WERI-Rb-1 (cell line): ENCODE results near the gene ASCC2.

ENCODE experiments used
- DNase-seq: peaks from one replicate; pipeline ENCODE4 v3.0.0-alpha.2; 2020
- H3K27ac ChIP-seq: fragments of 250-450 bp; sonication (Bioruptor Pico); 2 replicates; pipeline ENCODE4 v1.5.1; 2020; ENCODE audit warnings: mild to moderate bottlenecking, moderate library complexity
- H3K27me3 ChIP-seq: fragments of 250-450 bp; sonication (Bioruptor Pico); 2 replicates; pipeline ENCODE4 v1.5.1; 2021; ENCODE audit warnings: mild to moderate bottlenecking, low read depth, moderate library complexity; ENCODE audit not compliant: insufficient read depth, severe bottlenecking
- H3K36me3 ChIP-seq: fragments of 250-450 bp; sonication (Bioruptor Pico); 2 replicates; pipeline ENCODE4 v1.5.1; 2020; ENCODE audit warnings: mild to moderate bottlenecking, moderate library complexity
- H3K4me3 ChIP-seq: 2 replicates; pipeline ENCODE4 v1.5.1; 2011; ENCODE audit warnings: low read depth, mild to moderate bottlenecking, control low read depth, low read length
- H3K9me3 ChIP-seq: fragments of 250-450 bp; sonication (Bioruptor Pico); 2 replicates; pipeline ENCODE4 v1.5.1; 2021; ENCODE audit warnings: mild to moderate bottlenecking, moderate library complexity; ENCODE audit not compliant: severe bottlenecking
- TF ChIP-seq, protein P1 (sequence below): IDR thresholded peaks from 2 replicates; pipeline ENCODE4 v1.5.1; 2011; ENCODE audit warnings: low read depth, mild to moderate bottlenecking, control low read depth, inconsistent platforms, low read length

Gene ASCC2

GRCh38 chr22:29883045-29883774, 45.1 kb upstream of the ASCC2 start, which contains the start of gene MTMR3:
MTMR3 (plus strand) TSS chr22:29883174; CDS start chr22:29971060, 87,886 bp downstream.
- no peaks in the 10 kb centered on the region; the same call in 1 of the 2 replicates for H3K36me3 ChIP-seq
- TF ChIP-seq, protein P1, sequence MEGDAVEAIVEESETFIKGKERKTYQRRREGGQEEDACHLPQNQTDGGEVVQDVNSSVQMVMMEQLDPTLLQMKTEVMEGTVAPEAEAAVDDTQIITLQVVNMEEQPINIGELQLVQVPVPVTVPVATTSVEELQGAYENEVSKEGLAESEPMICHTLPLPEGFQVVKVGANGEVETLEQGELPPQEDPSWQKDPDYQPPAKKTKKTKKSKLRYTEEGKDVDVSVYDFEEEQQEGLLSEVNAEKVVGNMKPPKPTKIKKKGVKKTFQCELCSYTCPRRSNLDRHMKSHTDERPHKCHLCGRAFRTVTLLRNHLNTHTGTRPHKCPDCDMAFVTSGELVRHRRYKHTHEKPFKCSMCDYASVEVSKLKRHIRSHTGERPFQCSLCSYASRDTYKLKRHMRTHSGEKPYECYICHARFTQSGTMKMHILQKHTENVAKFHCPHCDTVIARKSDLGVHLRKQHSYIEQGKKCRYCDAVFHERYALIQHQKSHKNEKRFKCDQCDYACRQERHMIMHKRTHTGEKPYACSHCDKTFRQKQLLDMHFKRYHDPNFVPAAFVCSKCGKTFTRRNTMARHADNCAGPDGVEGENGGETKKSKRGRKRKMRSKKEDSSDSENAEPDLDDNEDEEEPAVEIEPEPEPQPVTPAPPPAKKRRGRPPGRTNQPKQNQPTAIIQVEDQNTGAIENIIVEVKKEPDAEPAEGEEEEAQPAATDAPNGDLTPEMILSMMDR: peak; percentile 63
- peaks cover 4% of the 10 kb centered on the region for H3K9me3 ChIP-seq
- H3K4me3 ChIP-seq: peak within 1 kb of the TSS; percentile 96
- H3K27ac ChIP-seq: peak within 1 kb of the TSS; percentile 98
- peak; percentile 94 for DNase-seq
- H3K27me3 ChIP-seq: no peaks in the 10 kb centered on the region

- DNase-seq: no peak
- Histone ChIP-seq H3K36me3 (no peaks in the 10 kb centered on the region; the same call in 1 of the 2 replicates), H3K4me3 (no peak overlapping the region; the same call in 1 of the 2 replicates)
These were observed 44.6 kb upstream of the ASCC2 start for GRCh38 chr22:29882716-29883044.

DNA sequence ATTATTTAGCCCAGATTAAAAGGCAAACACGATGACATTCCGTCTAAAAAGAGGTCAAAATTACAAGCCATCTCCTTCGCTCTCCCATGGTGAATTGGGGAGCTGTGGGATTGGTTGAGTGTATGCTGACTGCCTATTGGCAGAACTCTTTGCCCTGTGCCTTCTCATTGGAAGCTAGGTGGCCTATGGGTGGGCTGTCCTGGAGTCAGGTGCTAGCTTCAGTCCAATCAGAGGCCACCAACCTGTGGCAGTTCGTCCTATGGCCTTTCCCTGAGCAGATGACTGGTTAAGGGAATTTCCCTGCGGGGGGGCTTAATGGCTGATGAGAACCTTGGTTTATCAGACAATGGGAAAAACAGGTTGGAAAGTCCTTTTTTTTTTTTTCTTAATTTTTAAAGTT, 41.7 kb upstream of the ASCC2 start:
- H3K9me3 ChIP-seq: peaks cover 4% of the 10 kb centered on the region
- DNase-seq: no peak
- no peaks in the 10 kb centered on the region for H3K27me3 ChIP-seq
- H3K4me3 ChIP-seq: no peak overlapping the region
- TF ChIP-seq, protein P1: no peak
- no peaks in the 10 kb centered on the region; the same call in 1 of the 2 replicates for H3K36me3 ChIP-seq
- H3K27ac ChIP-seq: no peak overlapping the region

More at GRCh38 chr22:29882716-29883044, 44.6 kb upstream of the ASCC2 start:
- H3K9me3 ChIP-seq: peaks cover 4% of the 10 kb centered on the region
- H3K27ac ChIP-seq: no peak overlapping the region
- no peaks in the 10 kb centered on the region for H3K27me3 ChIP-seq
- TF ChIP-seq, protein P1: no peak

DNA sequence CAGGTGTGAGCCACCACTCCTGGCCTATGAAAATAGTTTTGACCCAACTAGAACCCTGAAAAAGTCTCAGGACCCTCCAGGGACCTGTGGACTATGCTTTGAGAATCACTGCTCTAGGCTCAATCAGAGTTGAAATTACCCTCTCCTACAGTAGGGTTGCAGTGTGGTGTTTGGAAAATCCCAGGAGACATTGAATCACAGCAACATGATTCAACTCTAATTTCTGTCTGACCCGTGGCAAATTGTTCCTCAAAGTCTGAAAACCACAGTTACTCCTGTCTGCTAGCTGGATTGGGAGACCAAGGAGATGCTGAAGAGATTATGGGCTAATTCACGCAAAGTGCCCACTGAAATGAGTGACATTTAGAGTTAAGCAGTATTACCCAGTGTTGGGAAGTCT, 39.5 kb upstream of the ASCC2 start:
- TF ChIP-seq, protein P1: no peak
- no peaks in the 10 kb centered on the region for H3K27me3 ChIP-seq
- no peaks in the 10 kb centered on the region for H3K36me3 ChIP-seq
- DNase-seq: no peak
- H3K9me3 ChIP-seq: peaks cover 4% of the 10 kb centered on the region
- no peak overlapping the region for H3K27ac ChIP-seq
- H3K4me3 ChIP-seq: no peak overlapping the region

DNA sequence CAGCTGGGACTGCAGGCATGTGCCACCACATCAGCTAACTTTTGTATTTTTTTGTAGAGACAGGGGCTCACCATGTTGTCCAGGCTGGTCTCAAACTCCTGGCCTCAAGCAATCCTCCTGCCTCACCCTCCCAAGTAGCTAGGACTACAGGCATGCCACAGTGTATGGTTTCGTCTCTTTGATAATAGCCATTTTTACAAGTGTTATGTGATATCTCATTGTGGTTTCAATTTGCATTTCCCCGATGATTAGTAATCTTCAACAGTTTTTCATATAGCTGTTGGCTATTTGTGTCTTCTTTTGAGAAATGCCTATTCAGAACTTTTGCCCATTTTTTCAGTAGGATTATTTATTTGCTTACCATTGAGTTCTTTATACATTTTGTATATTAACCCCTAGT, 35.9 kb upstream of the ASCC2 start:
- Histone ChIP-seq H3K27me3 (no peaks in the 10 kb centered on the region), H3K27ac (no peak overlapping the region), H3K9me3 (no peaks in the 10 kb centered on the region), H3K36me3 (no peaks in the 10 kb centered on the region), H3K4me3 (no peak overlapping the region)
- TF ChIP-seq, protein P1: no peak
- DNase-seq: no peak
